H9 (cell line): ENCODE results near the gene ATAD2B. TPM values are rescaled to one million over a fixed set of nuclear protein-coding genes. Genes with fewer than 3 reads are reported as not detected.

Experiments
- DNase-seq: peaks from one replicate; pipeline ENCODE4 v3.0.0-alpha.2; 2017
- H2AFZ ChIP-seq: one replicate; pipeline ENCODE4 v1.6.1; 2013; ENCODE audit warnings: mild to moderate bottlenecking, low read length, control low read depth, moderate library complexity
- H2AK5ac ChIP-seq: 2 replicates; pipeline ENCODE4 v1.6.1; 2013; ENCODE audit warnings: low read length, control low read depth, mixed read lengths; ENCODE audit not compliant: insufficient read length
- H2BK120ac ChIP-seq: one replicate; pipeline ENCODE4 v1.6.1; 2013; ENCODE audit warnings: low read depth, mild to moderate bottlenecking, low read length, control low read depth, inconsistent platforms; ENCODE audit not compliant: poor library complexity, severe bottlenecking
- H2BK12ac ChIP-seq: 2 replicates; pipeline ENCODE4 v1.6.1; 2013; ENCODE audit warnings: low read length, control low read depth, mixed read lengths, low read depth; ENCODE audit not compliant: insufficient read length
- H2BK15ac ChIP-seq: 2 replicates; pipeline ENCODE4 v1.6.1; 2013; ENCODE audit warnings: low read depth, low read length, control low read depth
- H2BK20ac ChIP-seq: one replicate; pipeline ENCODE4 v1.6.1; 2013; ENCODE audit warnings: low read depth, mild to moderate bottlenecking, low read length, control low read depth, inconsistent platforms; ENCODE audit not compliant: poor library complexity, severe bottlenecking
- H2BK5ac ChIP-seq: 2 replicates; pipeline ENCODE4 v1.6.1; 2013; ENCODE audit warnings: low read length, control low read depth, mixed read lengths; ENCODE audit not compliant: insufficient read length
- H3K14ac ChIP-seq: 2 replicates; pipeline ENCODE4 v1.6.1; 2013; ENCODE audit warnings: low read length, control low read depth; ENCODE audit not compliant: insufficient read depth
- H3K18ac ChIP-seq: 2 replicates; pipeline ENCODE4 v1.6.1; 2013; ENCODE audit warnings: low read depth, mild to moderate bottlenecking, mixed read lengths, low read length, control low read depth; ENCODE audit not compliant: insufficient read length
- H3K23ac ChIP-seq: 2 replicates; pipeline ENCODE4 v1.6.1; 2013; ENCODE audit warnings: low read length, control low read depth, mixed read lengths, low read depth; ENCODE audit not compliant: insufficient read length
- H3K23me2 ChIP-seq: 2 replicates; pipeline ENCODE4 v1.6.1; 2013; ENCODE audit warnings: low read depth, mild to moderate bottlenecking, mixed read lengths, low read length, control low read depth; ENCODE audit not compliant: insufficient read length, poor library complexity, severe bottlenecking
- H3K27ac ChIP-seq: 2 replicates; pipeline ENCODE4 v1.5.1; 2013; ENCODE audit warnings: low read length, control low read depth, mixed read lengths, low read depth; ENCODE audit not compliant: insufficient read length
- H3K27me3 ChIP-seq: 2 replicates; pipeline ENCODE4 v1.6.1; 2013; ENCODE audit warnings: low read length, control low read depth, inconsistent platforms; ENCODE audit not compliant: insufficient read depth
- H3K4ac ChIP-seq: 2 replicates; pipeline ENCODE4 v1.6.1; 2013; ENCODE audit warnings: low read depth, mild to moderate bottlenecking, control low read depth, inconsistent platforms, low read length, moderate library complexity
- H3K4me1 ChIP-seq: 2 replicates; pipeline ENCODE4 v1.6.1; 2013; ENCODE audit warnings: low read length, control low read depth, inconsistent platforms; ENCODE audit not compliant: insufficient read depth
- H3K4me2 ChIP-seq: 2 replicates; pipeline ENCODE4 v1.6.1; 2013; ENCODE audit warnings: low read length, control low read depth, mixed read lengths; ENCODE audit not compliant: insufficient read length, insufficient read depth
- H3K56ac ChIP-seq: 2 replicates; pipeline ENCODE4 v1.6.1; 2013; ENCODE audit warnings: low read depth, mild to moderate bottlenecking, mixed read lengths, low read length, control low read depth; ENCODE audit not compliant: insufficient read length
- H3K79me1 ChIP-seq: 2 replicates; pipeline ENCODE4 v1.6.1; 2013; ENCODE audit warnings: low read depth, mild to moderate bottlenecking, moderate library complexity, low read length, control low read depth, inconsistent platforms; ENCODE audit not compliant: insufficient read depth, poor library complexity, severe bottlenecking
- H3K79me2 ChIP-seq: 2 replicates; pipeline ENCODE4 v1.6.1; 2013; ENCODE audit warnings: low read length, control low read depth, inconsistent platforms; ENCODE audit not compliant: insufficient read depth
- H3K9ac ChIP-seq: 2 replicates; pipeline ENCODE4 v1.6.1; 2013; ENCODE audit warnings: low read length, control low read depth, mixed read lengths; ENCODE audit not compliant: insufficient read length; ENCODE audit errors: extremely low read depth
- H3K9me3 ChIP-seq: one replicate; pipeline ENCODE4 v1.6.1; 2013; ENCODE audit warnings: low read depth, low read length, inconsistent platforms; ENCODE audit not compliant: control insufficient read depth
- H3T11ph ChIP-seq: one replicate; pipeline ENCODE4 v1.6.1; 2013; ENCODE audit warnings: mild to moderate bottlenecking, low read length, control low read depth, inconsistent platforms
- H4K20me1 ChIP-seq: one replicate; pipeline ENCODE4 v1.6.1; 2013; ENCODE audit not compliant: control insufficient read depth, insufficient read length, insufficient read depth
- H4K5ac ChIP-seq: 2 replicates; pipeline ENCODE4 v1.6.1; 2013; ENCODE audit warnings: low read depth, mild to moderate bottlenecking, mixed read lengths, low read length, control low read depth; ENCODE audit not compliant: insufficient read length
- H4K8ac ChIP-seq: replicated peaks from 2 replicates; pipeline ENCODE4 v1.6.1; 2013; ENCODE audit warnings: low read length, control low read depth, mixed read lengths, low read depth; ENCODE audit not compliant: insufficient read length
- H4K91ac ChIP-seq: 2 replicates; pipeline ENCODE4 v1.6.1; 2013; ENCODE audit warnings: low read depth, mild to moderate bottlenecking, moderate library complexity, mixed read lengths, low read length, control low read depth; ENCODE audit not compliant: insufficient read length
- H3K27ac Mint-ChIP-seq, 3 experiments: 2 replicates in 2 of 3; 3 replicates in 1 of 3; pipeline ENCODE4 v1.8.0; 2020 to 2021; ENCODE audit warnings: mixed read lengths in 3 of 3, mild to moderate bottlenecking in 1 of 3, moderate library complexity in 1 of 3
- H3K27me3 Mint-ChIP-seq: 2 replicates; pipeline ENCODE4 v1.8.0; 2021; ENCODE audit warnings: low read depth, mild to moderate bottlenecking, moderate library complexity, mixed read lengths
- H3K36me3 Mint-ChIP-seq, 3 experiments: 2 replicates in 2 of 3; 3 replicates in 1 of 3; pipeline ENCODE4 v1.8.0; 2020 to 2021; ENCODE audit warnings: low read depth in 3 of 3, mixed read lengths in 3 of 3; ENCODE audit not compliant: insufficient read depth in 1 of 3
- H3K4me1 Mint-ChIP-seq, 2 experiments: 2 replicates each; pipeline ENCODE4 v1.8.0; 2020; ENCODE audit warnings: mixed read lengths in 2 of 2
- H3K4me3 Mint-ChIP-seq, 2 experiments: 2 replicates in 1 of 2; 3 replicates in 1 of 2; pipeline ENCODE4 v1.8.0; 2020 to 2021; ENCODE audit warnings: mild to moderate bottlenecking in 2 of 2, mixed read lengths in 2 of 2, moderate library complexity in 1 of 2
- H3K9me3 Mint-ChIP-seq, 2 experiments: 2 replicates in 1 of 2; 3 replicates in 1 of 2; pipeline ENCODE4 v1.8.0; 2020; ENCODE audit warnings: mild to moderate bottlenecking in 2 of 2, mixed read lengths in 2 of 2, moderate library complexity in 1 of 2
- WGBS: extraction: QIAGEN DNeasy Blood & Tissue Kit; methylation state at CpG from one replicate; pipeline ENCODE4 v1.1.7; 2013; ENCODE audit warnings: missing lambda C conversion rate, low lambda C conversion rate, mixed read lengths; ENCODE audit not compliant: insufficient read length; ENCODE audit errors: extremely low coverage; 5-methylcytosine and 5-hydroxymethylcytosine counted together
- total RNA-seq: library from RNA; stranded (reverse); gene quantifications from 2 replicates; pipeline ENCODE4 v1.2.1, GENCODE V29; 2021
- TF ChIP-seq, protein P1 (sequence below): fragments of 200-600 bp; sonication (generic); conservative IDR thresholded peaks from 3 replicates; pipeline ENCODE4 v1.8.0; 2021; ENCODE audit warnings: antibody characterized with exemption, mild to moderate bottlenecking

Gene ATAD2B
- total RNA-seq, 1 experiment from 2014 or later = 21.4 TPM

DNA sequence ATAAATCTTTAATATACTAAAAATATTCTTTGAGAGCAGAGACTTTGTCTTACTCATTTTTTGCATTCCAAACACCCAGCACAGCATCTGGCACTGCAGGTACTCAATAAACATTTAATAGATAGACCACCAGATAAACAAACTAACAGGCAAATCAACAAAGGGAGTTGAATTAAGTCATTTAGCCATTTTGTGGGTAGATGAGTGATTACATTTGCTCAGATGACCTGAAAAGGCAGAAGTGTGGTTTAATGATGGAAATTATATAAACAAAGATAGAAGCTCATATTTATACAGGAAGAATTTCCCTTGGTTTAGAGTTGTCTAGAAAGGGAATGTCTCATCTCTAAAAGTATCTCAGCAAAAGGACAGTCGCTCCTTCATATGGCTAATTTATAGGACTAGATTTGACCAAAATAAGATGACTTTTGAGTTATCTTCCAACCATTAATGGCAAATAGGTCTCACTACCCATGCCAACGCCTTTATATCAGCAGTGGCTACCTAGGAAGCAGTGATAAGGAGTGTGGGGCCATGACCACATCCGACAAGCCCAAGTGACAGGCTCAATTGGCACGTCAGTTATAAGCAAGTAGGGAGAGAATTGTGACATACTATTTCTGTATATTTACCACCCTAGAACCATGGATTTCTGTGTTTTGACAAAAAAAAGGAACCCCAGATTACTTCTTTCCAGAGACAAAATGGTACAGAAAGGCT lies 173.5 kb downstream of the ATAD2B start:
- no peaks in the 10 kb centered on the region for H3K27me3 Mint-ChIP-seq

More for the DNA sequence above, 173.5 kb downstream of the ATAD2B start:
- Histone ChIP-seq H3K18ac (no peak overlapping the region), H3K27ac (no peak overlapping the region), H3K4me2 (no peak overlapping the region), H3K9ac (no peak overlapping the region), H2BK20ac (no peak overlapping the region), H2BK15ac (no peak overlapping the region), H2BK5ac (no peak overlapping the region), H3K79me1 (no peaks in the 10 kb centered on the region), H4K5ac (no peak overlapping the region), H3T11ph (no peak overlapping the region), H3K23me2 (no peaks in the 10 kb centered on the region), H2AFZ (no peak overlapping the region), H3K14ac (no peak overlapping the region), H2BK120ac (no peak overlapping the region), H2BK12ac (no peak overlapping the region), H4K8ac (no peak overlapping the region), H3K9me3 (no peaks in the 10 kb centered on the region), H4K20me1 (no peaks in the 10 kb centered on the region), H2AK5ac (no peak overlapping the region), H3K27me3 (no peaks in the 10 kb centered on the region), H3K4ac (no peak overlapping the region), H3K23ac (no peak overlapping the region), H3K4me1 (no peaks in the 10 kb centered on the region; the same call in 1 of the 2 replicates), H3K79me2 (no peaks in the 10 kb centered on the region), H3K56ac (no peak overlapping the region), H4K91ac (no peak overlapping the region)
- no peak overlapping the region for H3K27ac Mint-ChIP-seq
- no peak overlapping the region for H3K4me3 Mint-ChIP-seq
- H3K36me3 Mint-ChIP-seq = peaks cover 2 to 13% (median 10%) of the 10 kb centered on the region in 3 experiments; a peak in 5 of 7 replicates
- H3K4me1 Mint-ChIP-seq = peaks cover 39 to 59% of the 10 kb centered on the region in 2 experiments
- H3K9me3 Mint-ChIP-seq = no peaks in the 10 kb centered on the region
- no CpG with 5 or more reads among the region's 4 CpGs for WGBS
- no peak for DNase-seq
- TF ChIP-seq, protein P1, sequence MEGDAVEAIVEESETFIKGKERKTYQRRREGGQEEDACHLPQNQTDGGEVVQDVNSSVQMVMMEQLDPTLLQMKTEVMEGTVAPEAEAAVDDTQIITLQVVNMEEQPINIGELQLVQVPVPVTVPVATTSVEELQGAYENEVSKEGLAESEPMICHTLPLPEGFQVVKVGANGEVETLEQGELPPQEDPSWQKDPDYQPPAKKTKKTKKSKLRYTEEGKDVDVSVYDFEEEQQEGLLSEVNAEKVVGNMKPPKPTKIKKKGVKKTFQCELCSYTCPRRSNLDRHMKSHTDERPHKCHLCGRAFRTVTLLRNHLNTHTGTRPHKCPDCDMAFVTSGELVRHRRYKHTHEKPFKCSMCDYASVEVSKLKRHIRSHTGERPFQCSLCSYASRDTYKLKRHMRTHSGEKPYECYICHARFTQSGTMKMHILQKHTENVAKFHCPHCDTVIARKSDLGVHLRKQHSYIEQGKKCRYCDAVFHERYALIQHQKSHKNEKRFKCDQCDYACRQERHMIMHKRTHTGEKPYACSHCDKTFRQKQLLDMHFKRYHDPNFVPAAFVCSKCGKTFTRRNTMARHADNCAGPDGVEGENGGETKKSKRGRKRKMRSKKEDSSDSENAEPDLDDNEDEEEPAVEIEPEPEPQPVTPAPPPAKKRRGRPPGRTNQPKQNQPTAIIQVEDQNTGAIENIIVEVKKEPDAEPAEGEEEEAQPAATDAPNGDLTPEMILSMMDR = no peak
